Lower lobe of right lung (tissue), 2 donors: ENCODE results near the gene STC2. TPM values are rescaled to one million over a fixed set of nuclear protein-coding genes. Genes with fewer than 3 reads are reported as not detected.

Experiments
- ATAC-seq, 2 donors: fragments of 200-7000 bp; cut with Tn5 transposase; one replicate each; pipeline ENCODE4 v1.9.1; 2020 to 2022; ENCODE audit warnings: mild to moderate bottlenecking in 2 of 2, moderate library complexity in 2 of 2
- DNase-seq: peaks from one replicate; pipeline ENCODE4 v3.0.0-alpha.2; 2020
- H3K27ac ChIP-seq: fragments of 200-600 bp; one replicate; pipeline ENCODE4 v1.8.0; 2022
- H3K27me3 ChIP-seq: fragments of 200-600 bp; one replicate; pipeline ENCODE4 v1.8.0; 2022; ENCODE audit warnings: low read depth
- H3K36me3 ChIP-seq: fragments of 200-600 bp; one replicate; pipeline ENCODE4 v1.8.0; 2022; ENCODE audit warnings: mild to moderate bottlenecking
- H3K4me1 ChIP-seq: fragments of 200-600 bp; one replicate; pipeline ENCODE4 v1.8.0; 2022
- H3K4me3 ChIP-seq: fragments of 200-600 bp; one replicate; pipeline ENCODE4 v1.8.0; 2022; ENCODE audit warnings: mild to moderate bottlenecking
- H3K9me3 ChIP-seq: fragments of 200-600 bp; one replicate; pipeline ENCODE4 v1.8.0; 2022
- CTCF ChIP-seq: fragments of 200-600 bp; IDR thresholded peaks from one replicate; pipeline ENCODE4 v1.8.0; 2022; ENCODE audit warnings: antibody characterized with exemption, mild to moderate bottlenecking
- intact Hi-C: fragments of 100-400 bp; cut with DNase I; formaldehyde crosslinking; loops from one replicate; pipeline ENCODE4 v1.11.0; 2022
- total RNA-seq: library from RNA; stranded (reverse); fragmentation: NEBNext Ultra II Directional; extraction: Animal tissue kit (Norgen Biotek cat#: 25700); gene quantifications from one replicate; pipeline ENCODE4 v1.2.1, GENCODE V29; 2021
- donor health status: DM: no; HTN: yes; CAD: no; lungs with severe emphysema.

STC2 gene
- total RNA-seq, 1 donor from 2014 or later: 10.8 TPM

- H3K9me3 ChIP-seq: no peaks in the 10 kb centered on the region
- intact Hi-C loops: no loop called here
- H3K27ac ChIP-seq: no peak overlapping the region
- H3K4me3 ChIP-seq: no peak overlapping the region
- H3K4me1 ChIP-seq: peaks cover 8% of the 10 kb centered on the region
- H3K36me3 ChIP-seq: no peaks in the 10 kb centered on the region
- no peak for ATAC-seq
- no peak for TF ChIP-seq CTCF
- DNase-seq: no peak
- H3K27me3 ChIP-seq: no peaks in the 10 kb centered on the region
Observed at GRCh38 chr5:173304591-173304988, 23.6 kb downstream of the STC2 start.

DNA sequence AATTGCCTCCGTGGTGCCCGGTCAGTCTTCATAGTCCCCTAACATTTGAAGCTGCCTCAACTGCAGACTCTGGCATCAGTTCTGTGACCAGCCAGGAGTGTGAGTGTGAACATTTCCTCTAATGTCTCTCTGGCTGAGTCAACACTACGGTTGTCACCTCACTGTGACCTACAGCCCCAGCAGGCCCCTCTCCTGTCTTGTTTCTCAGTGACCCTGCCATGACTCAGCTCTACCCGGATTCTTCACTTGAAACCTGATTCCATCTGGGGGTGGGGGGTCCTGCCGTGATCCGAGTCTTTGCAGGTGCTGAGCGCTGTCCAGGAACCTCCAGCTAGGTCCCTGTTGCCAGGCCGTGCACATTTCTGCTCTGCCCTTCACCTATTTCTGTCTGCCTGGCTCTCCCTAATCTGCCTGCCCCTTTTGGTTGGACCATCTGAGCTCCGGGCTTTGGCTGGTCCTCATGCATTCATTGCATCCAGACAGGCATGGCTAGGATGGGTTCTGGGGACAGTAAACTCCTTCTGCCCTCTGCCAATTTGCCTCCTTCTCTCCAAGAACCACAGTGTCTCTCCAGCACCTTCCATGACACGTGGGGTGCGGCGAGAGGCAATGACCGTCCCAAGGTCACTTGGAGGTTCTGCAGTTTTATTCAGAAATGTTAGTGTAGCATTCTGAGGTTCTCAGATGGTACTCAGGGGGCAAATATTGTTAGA, 24.2 kb downstream of the STC2 start:
- intact Hi-C loops: no loop called here
- ATAC-seq: no peak
- Histone ChIP-seq H3K4me1 (peaks cover 8% of the 10 kb centered on the region), H3K27ac (no peak overlapping the region), H3K27me3 (no peaks in the 10 kb centered on the region), H3K4me3 (no peak overlapping the region), H3K9me3 (no peaks in the 10 kb centered on the region), H3K36me3 (no peaks in the 10 kb centered on the region)
- DNase-seq: no peak
- no peak for TF ChIP-seq CTCF

DNA sequence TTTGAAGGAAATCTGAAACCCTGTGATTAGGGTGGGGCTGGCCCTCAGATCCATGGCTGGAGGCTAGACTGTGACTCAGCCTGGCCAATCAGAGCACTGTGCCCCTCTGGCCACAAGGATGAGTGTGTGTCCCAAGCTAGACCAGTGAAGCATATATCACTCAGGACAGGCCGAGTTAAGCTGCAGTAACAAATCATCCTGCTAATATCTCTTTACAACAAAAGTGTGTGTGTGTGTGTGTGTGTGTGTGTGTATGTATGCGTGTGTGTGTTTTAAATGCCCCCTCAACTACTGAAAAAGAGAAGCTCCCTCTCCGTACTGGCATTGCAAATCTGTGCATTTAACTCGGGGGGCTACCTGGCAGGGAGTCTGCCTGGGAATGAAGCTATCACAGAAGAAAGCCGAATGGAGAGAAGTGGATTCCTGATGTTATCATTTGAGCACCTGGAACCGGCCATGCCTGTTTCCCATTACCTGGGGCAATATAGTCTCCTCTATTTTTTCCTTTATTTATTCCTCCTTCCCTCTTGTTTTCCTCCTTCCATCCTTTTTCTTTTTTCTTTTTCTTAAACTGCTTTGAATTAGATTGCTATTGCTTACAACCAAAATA, 25.6 kb downstream of the STC2 start:
- H3K36me3 ChIP-seq: no peaks in the 10 kb centered on the region
- no peaks in the 10 kb centered on the region for H3K9me3 ChIP-seq
- DNase-seq (no peak), ATAC-seq (no peak)
- no peak overlapping the region for H3K4me3 ChIP-seq
- intact Hi-C loops: no loop called here
- peaks cover 8% of the 10 kb centered on the region for H3K4me1 ChIP-seq
- H3K27ac ChIP-seq: no peak overlapping the region
- no peak for TF ChIP-seq CTCF
- H3K27me3 ChIP-seq: no peaks in the 10 kb centered on the region

DNA sequence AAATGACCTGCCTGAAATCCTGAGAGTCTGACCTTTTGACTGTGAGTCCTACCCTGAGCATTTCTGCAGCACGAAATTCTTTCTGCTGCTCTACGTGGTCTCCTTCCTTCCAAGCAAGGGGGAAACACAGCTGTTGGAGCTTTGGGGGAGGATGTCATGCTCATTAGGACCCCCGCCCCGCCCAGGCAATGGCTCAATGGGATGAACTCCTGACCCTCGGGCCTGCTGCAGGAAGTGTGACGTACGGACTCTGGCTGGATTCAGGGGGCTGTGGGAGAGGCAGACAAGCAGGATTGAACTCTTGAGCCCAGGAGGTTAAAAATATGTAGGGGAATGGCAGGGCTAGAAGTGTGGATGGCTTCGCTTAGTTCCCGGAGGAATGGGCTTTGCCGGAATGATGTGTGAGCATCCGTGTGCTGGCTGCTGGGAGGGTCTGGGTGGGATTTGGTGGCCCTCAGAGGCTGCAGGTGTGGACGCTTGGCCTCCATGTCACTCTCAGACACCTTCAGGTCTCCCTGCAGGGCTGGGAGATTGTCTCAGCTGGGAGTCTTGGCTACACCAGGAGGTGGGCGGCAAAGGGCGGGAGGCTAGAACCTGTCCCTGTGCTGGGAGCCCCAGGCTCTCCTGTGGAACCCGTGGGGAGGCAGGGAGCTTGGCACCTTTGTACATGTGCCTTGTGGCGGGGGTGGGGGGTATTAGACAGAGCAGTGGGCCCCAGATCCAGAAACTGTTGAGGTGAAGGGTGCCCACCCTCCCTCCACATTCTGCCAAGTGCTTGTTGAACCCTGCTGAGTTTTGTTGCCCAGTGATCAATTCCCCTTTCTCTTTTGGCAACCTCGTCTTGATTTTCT, 26.3 kb downstream of the STC2 start:
- no peaks in the 10 kb centered on the region for H3K36me3 ChIP-seq
- no peaks in the 10 kb centered on the region for H3K9me3 ChIP-seq
- no peak for TF ChIP-seq CTCF
- H3K27ac ChIP-seq: no peak overlapping the region
- intact Hi-C loops: no loop called here
- peaks cover 8% of the 10 kb centered on the region for H3K4me1 ChIP-seq
- H3K4me3 ChIP-seq: no peak overlapping the region
- DNase-seq (no peak), ATAC-seq (no peak)
- H3K27me3 ChIP-seq: no peaks in the 10 kb centered on the region

DNA sequence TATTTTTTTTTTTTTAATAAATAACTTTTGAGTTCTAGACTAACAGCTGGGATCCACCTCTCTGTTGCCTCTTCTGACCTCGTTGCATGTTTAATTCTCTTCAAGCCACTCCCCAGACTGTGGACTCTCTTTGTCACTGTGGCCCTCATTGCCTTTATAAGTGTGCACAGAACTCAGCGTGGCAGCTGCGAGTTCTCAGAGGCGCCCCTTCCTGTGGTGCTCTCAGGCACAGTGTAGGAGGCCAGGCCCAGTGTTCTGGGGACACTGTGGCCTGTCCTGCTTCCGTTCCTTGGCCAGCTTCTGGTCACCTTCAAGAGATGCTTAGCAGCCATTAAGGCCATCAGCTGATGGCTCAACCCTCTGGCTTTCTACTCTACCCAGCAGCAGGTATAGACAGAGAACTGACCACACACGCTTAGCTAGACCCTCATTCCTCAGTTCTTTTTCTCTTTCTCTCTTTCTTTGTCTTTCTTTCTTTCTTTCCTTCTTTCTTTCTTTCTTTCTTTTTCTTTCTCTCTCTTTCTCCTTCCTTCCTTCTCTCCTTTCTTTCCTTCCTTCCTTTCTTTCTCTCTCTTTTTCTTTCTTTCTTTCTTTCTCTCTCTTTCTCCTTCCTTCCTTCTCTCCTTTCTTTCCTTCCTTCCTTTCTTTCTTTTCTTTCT, 27.7 kb downstream of the STC2 start:
- Histone ChIP-seq H3K4me1 (peaks cover 8% of the 10 kb centered on the region), H3K36me3 (no peaks in the 10 kb centered on the region), H3K27ac (no peak overlapping the region), H3K4me3 (no peak overlapping the region), H3K27me3 (no peaks in the 10 kb centered on the region), H3K9me3 (no peaks in the 10 kb centered on the region)
- ATAC-seq (peak; percentile 47 to 52), DNase-seq (no peak)
- intact Hi-C loops: no loop called here
- TF ChIP-seq CTCF: no peak
